Stimulated activated CD8-positive, alpha-beta memory T cell treated with anti-CD3 and anti-CD28 coated beads, Interleukin-2, amount 100 ng/mL, for 48 hours (primary cell): ENCODE results near the gene RHEBL1.

ENCODE experiments used
- DNase-seq, 2 donors: peaks; one replicate each; pipeline ENCODE4 v3.0.0-alpha.2; 2020; ENCODE audit warnings: low read depth in 2 of 2

RHEBL1 gene

GRCh38 chr12:49054524-49054923, 15.3 kb downstream of the RHEBL1 start:
- DNase-seq = no peak

DNA sequence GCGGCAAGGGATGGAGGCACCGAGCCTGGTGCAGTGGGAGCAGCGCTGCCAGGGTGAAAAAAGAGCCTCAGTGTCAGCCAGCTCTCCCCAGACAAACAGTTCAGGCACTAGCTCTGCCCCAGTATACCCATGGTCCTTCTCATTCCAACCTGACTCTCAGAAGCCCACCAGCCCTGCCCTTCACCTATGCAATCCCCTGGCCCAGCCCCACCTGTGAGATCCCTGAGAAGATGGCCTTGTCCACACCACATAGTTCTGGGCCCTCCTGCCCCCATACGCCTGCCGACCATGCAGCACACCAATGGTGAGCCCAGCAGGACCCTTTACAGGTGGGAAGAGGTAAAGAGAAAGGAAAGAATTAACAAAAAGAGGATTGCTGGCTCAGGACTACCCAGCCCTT, 15.7 kb downstream of the RHEBL1 start:
- DNase-seq = no peak

GRCh38 chr12:49052451-49053208, 17.1 kb downstream of the RHEBL1 start:
- no peak for DNase-seq

- DNase-seq = no peak
These were observed 17.9 kb downstream of the RHEBL1 start for GRCh38 chr12:49051777-49052438.

DNA sequence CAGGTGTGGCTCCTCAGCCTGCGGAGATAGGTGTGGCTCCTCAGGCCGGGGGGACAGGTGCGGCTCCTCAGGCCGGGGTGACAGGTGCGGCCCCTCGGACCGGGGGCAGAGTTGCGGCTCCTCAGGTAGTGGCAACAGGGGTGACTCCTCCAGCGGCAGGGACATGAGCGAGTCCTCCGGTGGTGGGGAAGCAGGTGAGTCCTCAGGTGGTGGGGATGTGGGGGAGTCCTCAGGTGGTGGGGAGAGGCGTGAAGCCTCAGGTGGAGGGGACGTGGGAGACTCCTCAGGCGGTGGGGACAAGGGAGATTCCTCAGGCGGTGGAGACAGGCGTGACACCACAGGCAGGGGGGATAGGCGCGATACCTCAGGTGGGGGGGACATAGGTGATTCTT, 18.4 kb downstream of the RHEBL1 start:
- no peak for DNase-seq

DNA sequence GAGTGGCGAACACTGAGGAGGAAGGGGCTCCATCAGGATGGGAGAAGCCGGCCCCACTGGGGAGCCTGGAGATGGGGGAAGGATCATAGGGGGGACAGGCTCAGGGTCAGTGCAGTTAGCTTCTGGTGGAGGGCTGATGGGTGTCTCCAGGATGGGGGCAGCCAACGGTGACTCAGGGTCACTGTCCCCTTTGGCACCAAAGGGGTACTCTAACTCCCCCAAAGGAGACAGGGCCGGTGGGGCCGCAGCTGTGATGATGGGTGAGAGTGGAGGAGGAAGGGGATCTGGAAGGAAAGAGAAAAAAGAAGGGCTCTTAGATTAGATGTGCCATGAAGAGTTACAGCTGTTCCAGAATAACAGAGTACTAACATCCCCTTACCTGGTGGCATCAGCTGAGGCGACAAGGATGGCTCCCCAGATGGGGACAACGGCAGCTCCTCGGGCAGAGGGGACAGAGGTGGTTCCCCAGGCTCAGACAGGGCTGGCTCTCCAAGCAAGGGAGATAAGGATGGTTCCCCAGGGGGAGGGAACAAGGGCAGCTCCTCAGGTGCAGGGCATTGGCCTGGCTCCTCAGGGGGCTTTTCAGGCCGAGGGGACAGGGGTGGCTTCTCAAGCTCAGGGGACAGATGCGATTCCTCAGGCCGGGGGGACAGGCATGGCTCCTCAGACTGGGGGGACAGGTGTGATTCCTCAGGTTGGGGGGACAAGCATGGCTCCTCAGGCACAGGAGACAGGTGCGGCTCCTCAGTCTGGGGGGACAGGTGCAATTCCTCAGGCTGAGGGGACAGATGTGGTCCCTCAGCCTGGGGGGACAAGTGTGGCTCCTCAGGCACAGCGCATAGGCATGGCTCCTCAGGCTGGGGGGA, 19.0 kb downstream of the RHEBL1 start:
- no peak for DNase-seq

GRCh38 chr12:49049566-49050224, 20.1 kb downstream of the RHEBL1 start:
- DNase-seq = no peak

GRCh38 chr12:49048953-49049352, 20.8 kb downstream of the RHEBL1 start:
- no peak for DNase-seq

DNA sequence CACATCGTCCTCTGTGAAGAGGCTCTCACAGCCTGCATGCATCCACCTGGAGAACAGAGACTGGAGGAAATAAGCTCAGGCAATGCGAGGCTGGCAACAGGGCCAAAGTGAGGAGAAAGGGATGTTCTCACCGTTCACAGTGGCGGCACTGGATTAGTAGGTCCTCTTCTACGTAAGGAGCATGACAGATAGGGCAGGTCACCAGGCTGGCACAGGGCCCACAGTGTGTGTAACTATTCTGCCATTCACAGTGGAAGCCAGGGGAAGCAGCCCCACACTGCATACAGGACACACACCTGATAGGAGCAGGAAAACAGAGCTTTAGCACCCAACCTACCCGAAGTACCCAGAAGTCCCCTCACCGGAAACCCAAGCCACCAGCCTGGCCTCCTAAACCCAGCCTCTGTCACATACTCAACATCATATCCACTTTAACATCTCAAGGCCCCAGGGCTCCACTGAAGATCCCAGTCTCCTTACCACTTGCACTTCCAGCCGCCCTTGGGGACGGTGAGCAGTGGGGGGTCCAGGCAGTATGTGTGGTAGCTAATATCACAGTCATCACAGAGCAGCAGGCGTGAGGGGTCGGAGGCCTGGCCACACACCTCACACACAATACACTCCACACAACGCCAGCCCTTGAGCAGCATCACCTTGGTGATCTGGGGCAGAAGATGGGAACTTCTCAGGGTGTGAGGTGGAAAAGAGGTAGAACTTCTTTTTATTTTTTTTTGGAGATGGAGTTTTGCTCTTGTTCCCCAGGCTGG, 23.5 kb downstream of the RHEBL1 start:
- DNase-seq = no peak

- DNase-seq = no peak
These were observed 25.1 kb downstream of the RHEBL1 start for GRCh38 chr12:49044660-49045059.

DNA sequence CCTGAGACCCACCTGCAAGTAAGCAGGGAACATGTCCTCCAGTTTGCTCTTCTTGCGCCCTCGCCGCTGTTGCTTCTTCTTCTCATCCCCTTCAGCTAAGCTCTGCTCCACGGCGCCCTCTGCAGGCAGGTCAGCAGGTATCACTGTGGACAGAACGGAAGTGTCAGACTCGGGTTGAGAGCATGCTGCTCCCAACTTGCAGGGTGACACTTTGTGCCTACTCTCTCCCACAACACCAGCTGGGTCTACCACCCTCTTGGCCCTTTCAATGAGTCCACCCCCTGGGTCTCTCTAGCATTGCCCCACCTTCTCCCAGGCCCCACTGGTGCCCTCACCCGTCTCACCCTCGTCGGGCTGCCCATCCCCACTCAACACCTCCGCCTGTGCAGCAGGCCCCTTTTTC, 25.9 kb downstream of the RHEBL1 start:
- peak; percentile 72 to 81 for DNase-seq

DNA sequence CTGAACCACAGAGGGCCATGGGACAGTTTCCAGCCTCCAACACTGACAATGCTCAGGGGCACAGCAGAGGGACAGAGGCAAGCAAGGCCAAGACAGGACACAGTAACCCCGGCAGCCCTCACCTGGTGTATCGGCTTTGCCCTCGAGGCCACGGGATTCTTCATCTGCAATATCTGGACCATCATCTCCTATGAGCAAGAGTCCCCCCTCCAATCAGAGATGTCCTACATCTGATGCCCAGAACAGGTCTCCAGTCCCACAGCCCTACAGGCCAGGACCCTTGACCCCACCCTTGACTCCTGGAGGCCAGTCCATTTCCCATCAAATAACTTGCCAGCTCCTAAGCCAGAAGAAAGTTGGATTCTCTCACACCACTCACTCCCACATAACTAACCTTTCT, 26.5 kb downstream of the RHEBL1 start:
- DNase-seq = no peak

DNA sequence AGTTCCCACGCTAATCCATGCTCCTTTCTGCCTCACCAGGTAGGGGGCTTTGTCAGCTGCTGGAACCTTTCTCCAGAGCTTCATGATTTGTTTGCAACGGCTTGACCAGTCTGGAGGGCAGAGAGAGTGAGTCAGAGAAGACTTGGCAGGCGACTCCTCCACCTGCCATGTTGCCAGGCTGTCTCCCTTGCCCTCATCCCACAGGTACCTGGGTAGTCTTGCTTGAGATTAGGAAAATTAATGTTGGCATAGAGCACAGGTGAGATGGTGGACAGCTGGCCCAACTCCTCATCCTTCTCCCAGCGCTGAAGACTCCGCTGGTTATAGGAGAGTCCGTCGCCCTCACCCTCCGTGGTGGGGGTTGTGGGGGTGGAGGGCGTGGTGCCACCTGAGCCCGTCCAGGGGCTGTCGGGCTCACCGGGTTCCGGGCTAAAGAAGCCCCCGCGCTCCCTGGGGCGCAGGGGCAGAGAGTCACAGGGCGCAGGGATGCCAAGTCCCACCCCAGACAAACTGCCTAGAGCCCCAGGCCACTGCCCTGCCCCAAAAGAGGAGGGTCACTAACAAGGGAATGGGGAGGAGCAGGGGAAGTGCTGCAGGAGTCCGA, 27.8 kb downstream of the RHEBL1 start:
- DNase-seq = no peak

GRCh38 chr12:49041036-49041880, 28.5 kb downstream of the RHEBL1 start:
- no peak for DNase-seq

- no peak for DNase-seq
These were observed 29.4 kb downstream of the RHEBL1 start for GRCh38 chr12:49040364-49040855.

GRCh38 chr12:49039421-49040363, 30.1 kb downstream of the RHEBL1 start:
- no peak for DNase-seq

- no peak for DNase-seq
These were observed 31.4 kb downstream of the RHEBL1 start for GRCh38 chr12:49038291-49038955.

DNA sequence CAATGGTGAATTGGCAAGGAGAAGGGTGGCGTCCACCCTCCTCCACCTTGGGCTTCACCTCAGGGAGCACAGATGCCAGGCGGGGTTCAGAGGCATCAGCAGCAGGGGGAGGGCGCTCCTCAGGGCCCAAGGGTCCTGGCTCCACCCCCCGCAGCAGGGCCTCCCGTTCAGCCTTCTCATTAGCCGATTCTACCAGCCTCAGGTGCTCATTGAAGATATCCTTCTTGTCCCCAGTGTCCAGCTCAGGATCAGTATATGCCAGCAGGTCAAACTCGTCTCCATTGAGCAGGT, 31.9 kb downstream of the RHEBL1 start:
- DNase-seq = no peak
